Hematopoietic multipotent progenitor cell treated with erythropoietin and hydrocortisone succinate and interleukin-3 and kit ligand, for 4 days (in vitro differentiated cells): ENCODE data around the gene CBX8.

Source experiments
- DNase-seq: peaks from one replicate; pipeline ENCODE4 v3.0.0-alpha.2; 2015

The CBX8 gene

DNA sequence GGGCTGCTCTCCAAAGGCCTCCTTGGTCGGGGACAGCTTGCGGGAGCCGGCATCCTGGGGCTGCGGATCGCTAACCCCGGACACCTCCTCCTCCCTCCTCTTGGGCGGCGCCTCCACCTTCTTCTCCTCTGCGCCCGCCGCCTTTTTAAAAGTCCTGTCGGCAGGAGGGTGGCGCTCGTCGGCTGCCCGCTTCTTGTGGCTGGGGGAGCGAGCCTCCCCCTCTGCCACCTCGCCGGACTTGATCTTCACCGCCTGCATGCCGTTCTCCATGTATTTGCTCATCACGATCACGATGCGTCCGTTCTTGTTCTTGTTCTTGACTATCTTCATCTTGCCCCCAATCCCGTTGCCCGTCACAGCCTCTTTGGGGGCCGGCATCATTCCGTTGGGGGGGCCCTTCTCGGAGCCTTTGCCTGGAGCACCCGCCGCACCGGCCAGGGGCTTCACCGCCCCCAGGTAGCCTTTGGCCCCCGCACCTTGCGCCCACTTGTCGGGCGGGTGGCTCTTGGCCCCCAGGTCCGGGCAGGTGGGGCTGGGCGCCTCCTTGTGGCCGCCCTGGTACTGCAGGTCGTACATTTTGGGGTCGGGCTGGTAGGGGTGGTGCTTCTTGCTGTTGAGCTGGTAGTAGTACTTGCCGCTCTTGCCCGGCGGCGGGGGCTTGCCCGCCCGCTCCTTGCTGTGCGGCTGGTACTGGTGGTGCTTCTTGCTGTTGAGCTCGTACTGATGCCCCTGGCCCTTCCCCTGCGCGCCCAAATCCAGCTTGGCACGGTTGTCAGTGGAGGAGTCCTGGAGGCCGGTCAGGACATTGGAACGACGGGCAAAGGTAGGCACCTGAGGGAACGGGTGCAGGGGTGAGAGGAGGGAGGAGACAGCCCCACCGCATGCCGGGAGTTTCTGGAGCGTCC is 37.9 kb upstream of the CBX8 start:
- no peak for DNase-seq

DNA sequence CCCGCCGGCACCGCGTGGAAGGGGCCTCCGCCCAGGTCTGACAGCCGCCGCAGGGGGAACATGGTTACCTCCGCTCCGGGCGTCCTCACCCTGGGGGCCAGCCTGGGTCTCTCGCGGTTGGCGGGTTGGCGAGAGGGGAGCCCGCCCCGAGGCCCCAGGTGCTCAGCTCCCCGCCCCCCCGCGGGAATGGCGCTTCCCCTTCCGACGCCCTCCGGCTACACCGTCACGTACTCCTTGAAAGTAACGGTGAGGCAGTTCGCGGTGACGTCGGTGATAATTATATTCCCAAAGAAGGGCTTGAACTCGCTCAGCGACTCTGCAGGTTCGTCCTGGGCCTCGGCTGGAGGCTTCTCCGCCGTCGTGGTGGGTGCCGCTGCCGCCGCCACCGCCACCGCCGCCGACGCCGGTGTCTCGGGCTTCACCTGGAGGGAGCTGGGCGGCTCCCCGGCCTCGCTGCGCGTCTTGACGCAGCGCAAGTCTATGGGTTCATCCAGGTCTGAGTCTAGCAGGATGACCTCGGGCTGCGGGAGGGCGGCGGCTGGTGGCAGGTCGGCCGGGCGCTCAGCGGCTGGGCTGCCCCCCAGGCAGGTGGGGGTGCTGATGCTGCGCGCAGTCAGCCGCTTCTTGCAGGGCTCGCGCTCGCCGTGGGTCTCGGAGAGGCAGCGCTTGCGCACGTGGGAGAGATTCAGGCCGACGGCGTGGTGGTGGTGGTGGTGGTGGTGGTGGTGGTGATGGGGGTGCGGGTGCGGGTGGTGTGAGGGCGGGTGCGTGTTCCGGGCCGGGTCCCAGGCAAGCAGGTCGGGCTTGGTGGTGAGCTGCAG is 37.1 kb upstream of the CBX8 start:
- DNase-seq, result no peak

DNA sequence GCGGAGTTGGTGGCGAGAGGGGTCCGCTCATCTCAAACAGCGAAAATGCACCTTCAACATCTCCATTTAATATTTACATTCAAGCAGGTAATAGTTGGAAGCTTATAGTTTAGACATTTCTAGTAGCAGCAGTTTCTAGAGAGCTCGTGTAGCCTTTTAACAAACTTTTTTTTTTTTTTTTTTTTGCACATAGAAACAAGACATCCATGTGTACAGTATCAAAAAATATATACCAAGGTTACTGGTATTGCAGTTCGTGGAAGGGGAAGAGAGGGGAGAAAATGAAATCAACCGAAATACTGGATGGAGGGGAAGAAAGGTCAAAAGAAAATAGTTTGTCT is 36.2 kb upstream of the CBX8 start:
- no peak for DNase-seq

DNA sequence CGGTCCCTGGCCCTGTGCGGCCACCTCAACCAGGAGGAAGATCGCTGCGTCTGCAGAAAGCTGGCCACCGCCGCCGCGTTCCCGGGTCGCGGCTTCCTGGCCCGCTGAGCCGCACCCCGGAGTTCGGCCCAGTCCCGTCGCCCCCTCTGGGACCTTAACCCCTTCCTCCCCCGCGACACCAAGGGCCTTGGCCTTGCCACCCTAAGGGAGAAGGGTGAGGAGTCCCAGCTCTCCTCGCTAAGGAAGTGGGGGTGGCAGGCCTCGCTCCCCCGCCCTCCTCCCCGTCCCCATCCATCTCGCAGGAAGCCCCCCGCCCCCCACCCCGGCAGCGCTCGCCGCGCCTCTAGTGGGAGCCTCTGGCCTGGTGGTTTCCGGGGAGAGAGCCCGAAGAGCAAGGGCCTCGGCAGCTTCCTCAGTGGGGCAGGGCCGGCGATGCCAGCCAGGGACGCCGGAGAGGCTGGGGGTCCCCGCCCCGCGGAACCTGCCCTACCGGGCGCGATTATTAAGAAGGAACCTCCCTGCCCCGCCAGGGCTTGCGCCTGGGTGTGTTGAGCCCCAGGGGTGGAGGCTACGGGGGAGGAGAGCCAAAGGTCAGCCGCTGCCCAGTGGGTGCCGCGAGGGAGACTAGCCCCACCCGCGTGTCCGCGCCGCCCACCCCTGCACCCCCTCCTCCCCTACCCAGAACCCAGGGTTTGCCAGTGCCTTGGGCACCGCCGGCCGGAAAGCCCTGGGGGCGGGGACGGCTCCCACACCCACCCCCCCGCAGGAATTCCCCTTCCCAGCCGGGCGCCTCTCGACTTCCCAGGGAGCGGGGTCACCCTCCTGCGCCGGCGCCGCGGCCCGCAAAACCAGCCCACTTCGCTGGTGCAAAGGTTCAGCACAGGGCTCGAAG is 35.6 kb upstream of the CBX8 start:
- peak; percentile 65 for DNase-seq

DNA sequence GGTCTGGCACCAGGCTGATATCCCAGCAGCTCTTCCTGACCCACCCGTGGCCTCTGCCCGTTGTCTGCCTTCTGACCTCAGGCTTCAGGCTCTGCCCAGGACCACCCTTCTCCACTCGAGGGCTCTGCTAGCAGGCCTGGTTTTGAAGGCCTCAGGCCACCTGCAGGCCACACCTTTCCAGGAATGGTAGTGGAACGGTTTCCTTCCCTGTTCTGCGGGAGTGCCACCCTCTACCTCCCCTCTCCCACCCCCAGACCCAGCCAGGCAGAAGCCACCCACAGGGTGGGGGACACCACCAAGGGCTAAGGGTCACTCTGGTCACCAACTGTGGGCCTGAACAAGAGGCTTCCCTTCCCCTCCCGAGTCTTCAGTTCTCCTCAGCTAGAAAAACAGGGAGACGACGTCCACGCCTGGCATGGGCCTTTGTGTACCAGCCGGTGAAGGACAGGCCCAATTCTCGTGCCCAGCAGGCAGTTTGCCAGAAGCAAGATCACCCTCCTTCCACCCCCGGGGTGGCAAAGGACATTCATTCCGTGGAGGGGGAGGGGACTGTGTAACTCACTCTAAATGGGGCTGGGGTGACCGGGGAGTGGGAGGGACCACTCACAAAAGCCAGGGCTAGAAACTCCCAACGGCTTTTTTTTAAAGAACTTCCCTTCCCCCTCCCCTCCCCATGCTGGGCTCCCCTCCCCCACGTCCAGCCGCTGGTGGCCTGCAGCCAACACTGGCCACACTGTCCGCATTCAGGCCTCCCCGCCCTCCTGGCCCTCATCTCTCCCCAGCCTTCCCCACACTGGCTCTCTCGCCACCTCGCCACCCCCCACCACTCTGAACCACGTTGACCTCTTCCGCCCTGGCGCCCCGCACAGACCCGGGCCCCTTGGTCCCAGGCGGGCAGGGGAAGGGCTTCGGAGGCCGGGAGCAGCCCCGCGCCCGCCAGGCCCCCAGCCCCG is 34.7 kb upstream of the CBX8 start:
- DNase-seq, result no peak

DNA sequence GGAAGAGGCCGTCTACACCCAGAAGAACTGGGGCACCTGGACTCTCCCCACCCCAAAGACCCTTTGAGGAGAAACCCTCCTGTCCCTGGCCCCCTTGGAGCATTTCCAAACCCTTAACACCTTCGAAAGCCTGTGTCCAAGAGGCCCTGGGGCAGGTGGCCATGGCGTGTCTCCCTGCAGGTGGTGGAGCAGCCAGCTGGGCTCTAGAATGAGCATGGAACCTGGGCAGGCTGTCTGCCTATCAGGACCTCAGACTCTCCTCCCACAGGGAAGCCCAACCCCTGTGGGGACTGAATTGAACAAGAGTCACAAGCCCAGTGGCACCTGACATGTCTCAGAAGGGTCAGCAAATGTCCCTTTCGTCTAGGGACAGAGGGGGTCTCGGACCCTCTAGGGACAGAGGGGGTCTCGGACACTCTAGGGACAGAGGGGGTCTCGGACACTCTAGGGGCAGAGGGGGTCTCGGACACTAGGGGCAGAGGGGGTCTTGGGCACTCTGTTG is 33.9 kb upstream of the CBX8 start:
- DNase-seq, result no peak

DNA sequence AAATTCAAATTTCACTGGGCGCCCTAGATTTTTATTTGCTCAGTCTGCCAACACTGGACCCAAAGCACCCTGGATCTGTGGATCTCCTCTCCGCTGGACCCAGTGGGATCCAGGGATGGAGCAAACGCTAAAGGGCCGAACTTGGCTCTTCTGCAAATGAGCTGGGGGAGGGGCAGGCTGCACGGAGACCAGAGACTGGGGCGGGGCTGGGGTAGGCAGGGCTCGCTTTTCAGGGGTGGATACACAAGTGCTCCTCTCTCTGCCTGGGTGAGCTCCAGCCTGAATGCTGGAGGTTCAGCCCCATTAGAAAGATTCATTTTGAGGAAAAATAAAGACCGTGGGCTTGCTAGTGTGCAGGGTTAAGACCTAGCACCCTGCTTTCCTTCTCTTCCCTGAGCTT is 33.4 kb upstream of the CBX8 start:
- DNase-seq, result peak; percentile 56

DNA sequence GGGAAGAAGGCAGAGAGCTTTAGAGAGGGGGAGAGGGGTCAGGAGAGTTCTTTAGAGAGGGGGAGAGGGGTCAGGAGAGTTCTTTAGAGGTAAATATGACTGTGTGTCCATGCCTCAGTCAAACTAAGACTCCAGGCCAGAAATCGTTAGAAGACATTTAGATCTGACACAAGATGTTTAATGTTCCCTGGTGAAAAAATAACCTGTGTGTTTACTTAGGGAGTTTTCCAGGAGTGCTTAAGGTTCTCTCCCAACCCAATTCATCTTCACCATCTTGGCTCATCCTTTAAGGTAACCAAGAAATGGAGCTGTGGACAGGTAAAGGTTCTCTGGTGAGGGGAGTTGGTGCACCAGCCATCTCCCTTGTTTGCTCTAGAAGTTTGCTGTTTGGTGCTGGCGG is 32.6 kb upstream of the CBX8 start:
- no peak for DNase-seq

DNA sequence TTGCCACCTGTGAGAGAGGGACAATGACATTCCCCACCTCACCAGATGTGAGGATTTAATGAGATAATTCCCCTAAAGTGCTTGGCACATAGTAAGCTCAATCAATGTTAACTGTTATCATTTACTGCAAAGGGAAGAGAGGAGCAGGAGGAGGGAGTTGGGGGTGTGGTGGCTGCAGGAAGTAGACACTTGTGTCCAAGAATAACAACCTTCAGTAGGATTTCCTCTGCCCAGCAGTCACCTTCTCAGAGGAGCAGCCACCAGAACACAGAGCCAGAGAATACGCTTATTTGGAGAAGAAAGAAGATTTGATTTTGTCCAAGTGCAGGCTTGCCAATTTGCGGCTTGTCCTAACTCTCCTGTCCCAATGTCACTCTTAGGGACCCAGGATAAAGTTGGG is 32.1 kb upstream of the CBX8 start:
- no peak for DNase-seq

DNA sequence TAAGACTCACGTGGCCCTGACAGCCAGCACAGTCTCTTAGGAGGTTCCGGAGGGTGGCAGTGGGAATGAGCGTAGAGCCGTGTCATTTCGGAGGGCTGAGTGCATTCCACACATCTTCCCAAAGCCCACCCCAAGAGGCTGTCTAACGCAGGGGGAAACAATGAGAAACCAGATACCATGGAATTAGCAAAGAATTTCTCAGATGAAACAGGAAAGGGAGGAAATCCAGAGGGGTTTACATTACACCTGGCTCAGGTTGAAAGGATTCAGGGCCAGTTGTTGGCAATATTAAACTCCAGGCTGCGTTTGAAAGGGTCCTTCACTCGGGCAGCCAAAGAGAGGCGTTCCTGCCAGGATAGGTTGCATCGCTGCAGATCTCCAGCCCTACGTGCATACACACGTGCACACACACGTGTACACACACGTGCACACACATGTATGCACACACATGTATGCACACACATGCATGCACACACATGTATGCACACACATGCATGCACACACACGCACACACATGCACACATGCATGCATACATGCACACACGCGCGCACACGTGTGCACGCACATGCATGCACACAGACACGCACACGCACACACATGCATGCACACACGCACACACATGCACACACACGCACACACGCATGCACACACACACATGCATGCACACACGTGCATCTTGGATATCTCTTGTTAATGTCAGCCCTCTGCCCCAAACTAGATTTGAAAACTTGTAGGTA is 30.1 kb upstream of the CBX8 start:
- DNase-seq, result no peak

DNA sequence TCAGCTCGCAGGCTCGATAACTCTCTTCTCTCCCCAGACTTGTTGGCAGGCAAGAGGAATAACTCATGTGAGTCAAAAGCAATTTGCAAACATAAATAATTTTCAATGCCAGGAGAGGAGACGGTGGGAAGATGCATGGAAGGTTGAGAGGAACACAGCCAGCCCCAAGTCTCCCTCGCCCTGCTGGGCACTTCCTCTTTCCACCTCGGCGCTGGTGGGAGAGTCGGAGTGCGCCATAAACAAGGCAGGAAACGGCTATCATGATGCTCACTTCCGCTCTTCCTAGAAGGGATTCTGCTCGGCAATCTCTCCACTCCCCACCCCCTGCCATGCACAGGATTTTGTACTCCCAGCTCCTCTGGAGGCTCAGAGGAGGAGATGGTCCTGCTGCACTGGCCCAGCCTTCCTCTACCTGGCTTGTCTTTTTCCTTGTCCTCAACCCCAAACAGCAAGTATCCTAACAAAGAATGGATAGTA is 29.4 kb upstream of the CBX8 start:
- DNase-seq, result peak; percentile 88

DNA sequence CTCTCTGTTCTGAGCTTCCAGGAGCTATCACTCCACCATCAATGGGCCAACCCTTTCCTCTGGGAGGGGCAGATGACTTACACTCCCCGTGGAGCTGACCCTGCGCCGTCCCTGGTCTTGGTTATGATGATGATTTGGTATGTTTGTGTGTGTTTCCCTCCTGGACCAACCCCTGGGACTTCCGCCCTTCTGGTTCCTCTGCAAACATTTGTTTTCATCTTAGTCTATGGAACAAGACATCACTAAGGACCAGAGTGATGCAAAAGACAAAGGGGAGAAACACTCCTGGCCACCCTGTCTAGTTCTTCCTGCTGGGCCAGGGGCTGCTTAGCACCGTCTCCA is 28.7 kb upstream of the CBX8 start:
- no peak for DNase-seq

DNA sequence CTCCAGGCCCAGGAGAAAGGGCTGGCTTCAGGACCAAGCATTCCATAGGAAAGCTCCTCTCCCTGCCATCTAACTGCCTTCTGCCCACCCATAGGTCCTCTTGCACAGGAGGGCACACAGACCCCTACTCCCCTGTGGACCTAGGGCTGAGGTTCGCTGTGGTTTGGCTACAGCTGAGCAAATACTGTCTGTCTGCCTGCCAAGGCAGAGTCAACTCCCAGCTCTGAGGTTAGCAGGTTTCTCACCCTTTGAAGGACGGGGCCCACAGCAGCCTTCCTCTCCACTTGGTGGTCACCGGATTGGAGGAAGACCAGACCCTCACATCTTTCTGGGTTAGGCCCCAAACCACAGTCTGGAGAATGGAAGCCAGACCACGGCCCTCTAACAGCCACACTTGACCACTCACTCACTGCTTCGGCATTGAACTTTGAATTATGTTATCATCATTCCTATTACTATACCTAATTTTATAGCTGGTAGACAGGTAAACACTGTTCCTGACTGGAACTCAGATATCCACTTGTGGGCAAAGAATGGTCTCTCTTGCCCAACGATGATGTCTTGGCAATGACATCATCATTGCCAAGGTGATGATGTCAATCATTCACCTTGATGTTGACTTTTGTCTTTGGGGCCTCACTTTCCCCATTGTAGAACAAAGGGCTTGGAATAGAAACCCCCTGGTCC is 28.2 kb upstream of the CBX8 start:
- DNase-seq, result no peak

DNA sequence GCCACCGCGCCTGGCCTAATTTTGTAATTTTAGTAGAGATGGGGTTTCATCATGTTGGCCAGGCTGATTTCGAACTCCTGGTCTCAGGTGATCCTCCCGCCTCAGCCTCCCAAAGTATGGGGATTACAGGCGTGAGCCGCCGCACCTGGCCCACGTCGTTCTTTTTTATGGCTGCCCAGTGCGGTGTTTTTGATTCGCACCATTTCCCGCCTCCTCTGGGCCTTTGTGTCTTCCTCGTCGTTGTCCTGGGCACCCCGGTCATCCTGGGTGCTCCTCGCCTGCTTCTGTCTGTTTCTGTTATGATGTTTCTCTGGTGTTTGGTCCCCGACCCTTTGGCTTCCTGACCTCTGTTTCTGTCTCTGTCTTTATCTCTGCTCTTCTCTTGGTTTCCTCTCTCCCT is 27.4 kb upstream of the CBX8 start:
- no peak for DNase-seq

DNA sequence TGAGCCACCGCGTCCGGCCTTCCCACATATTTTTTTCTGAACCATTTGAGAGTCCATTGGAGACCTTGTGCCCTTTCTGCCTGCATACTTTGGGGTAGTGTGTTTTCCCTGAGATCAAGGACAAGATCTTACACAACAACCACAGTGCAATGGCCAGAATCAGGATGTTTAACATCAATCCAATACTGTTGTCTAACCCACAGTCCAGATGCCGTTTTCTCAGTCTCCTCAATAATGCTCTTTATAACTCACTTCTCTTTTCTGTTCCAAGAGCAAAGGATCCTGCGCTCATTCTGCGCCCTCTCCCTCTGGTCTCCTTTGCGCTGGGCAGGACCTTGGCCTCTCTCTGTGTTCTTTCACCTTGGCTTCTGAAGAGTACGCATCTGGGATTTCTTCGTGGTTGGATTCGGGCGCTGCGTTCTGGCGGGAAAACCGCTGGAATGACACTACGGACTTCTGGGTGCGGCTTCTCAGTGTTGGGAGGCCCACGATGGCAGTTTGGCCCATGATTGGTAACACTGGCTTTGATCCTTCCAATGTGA is 25.8 kb upstream of the CBX8 start:
- DNase-seq, result no peak

DNA sequence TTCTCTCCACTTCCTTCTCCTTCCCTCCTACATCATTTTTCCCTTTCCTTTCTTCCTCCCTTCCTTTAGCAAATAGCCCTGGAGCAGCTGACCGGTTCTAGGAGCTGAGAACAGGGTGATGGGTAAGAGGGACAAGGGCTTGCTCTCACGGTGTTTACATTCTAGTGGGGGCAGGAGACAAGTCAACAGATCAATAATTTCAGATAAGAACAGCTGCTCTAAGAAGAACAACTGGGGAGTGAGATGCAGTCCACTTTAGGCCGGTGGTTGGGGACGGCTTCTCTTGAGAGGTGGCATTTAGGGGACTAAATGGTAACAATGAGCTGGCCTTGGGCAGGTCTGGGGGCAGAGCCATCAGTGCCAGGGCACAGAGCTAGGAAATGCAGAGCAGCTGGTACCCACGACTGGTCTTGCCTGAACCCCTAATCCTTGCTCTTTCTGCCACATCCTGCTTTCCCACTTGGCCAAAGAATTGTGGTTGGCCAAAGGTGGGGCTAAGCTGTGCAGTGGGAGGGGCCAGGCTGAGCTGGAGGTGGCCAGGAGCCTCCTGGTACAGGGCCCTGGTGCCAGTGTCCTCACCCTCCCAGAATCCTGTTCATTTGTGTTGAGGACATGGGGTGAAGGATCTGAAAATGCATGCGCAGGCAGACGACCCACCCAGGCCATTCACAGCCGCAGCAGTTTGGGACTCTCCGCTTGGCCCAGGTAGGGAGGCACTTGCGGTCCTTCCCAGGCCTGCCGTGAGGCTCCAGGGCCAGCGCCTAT is 24.6 kb upstream of the CBX8 start:
- no peak for DNase-seq

DNA sequence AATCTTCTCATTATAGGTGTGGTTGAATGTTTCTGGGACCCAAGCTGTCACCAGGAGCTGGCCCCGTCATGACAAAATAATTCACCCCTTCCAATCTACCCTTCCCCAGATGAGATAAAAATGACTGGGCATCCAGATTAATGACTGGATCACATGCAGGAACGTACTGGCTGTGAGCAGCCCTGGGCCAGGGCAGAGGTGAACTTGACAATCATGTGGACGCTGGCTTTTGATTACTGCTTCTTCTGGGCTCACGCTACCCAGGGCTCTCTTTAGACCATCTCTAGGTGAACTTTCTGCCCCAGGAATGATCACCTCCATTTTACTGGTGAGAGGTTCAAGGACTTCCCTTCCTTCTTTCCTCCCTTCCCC is 24.1 kb upstream of the CBX8 start:
- DNase-seq, result no peak

DNA sequence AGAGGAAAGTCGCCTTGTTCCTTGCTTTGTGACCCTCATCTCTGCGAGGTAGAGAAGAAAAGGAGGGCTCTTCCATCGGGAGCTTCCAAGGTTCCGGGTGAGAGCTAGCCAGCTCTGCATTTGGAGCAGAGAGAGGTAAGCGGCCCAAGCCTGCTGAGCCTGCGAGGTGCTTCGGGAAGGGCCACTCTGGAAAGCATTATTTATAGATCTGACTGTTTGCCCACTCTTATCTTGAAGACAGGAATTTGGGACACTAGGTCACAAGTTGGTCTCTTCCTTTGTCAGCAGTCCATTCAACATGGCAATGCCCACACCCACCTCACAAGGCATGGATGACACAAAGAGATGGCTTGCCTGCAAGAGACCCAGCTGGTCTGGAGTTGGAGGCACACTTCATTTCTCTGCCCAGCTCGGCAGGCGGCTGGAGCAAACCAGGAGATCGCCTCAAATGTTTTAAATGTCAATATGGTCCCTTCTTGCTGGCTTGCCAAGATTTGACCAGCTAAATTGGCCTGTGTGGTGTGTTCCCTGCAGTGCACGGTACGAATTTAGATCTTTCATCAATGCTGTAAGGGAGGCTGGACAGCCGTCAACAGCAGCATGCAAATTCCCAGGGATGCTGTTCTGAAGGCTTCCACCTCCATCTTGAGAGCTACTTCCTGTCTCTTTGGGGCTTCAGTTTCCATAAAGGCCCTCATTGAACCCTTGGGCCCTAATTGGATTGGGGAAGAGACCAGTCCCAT is 22.8 kb upstream of the CBX8 start:
- no peak for DNase-seq

DNA sequence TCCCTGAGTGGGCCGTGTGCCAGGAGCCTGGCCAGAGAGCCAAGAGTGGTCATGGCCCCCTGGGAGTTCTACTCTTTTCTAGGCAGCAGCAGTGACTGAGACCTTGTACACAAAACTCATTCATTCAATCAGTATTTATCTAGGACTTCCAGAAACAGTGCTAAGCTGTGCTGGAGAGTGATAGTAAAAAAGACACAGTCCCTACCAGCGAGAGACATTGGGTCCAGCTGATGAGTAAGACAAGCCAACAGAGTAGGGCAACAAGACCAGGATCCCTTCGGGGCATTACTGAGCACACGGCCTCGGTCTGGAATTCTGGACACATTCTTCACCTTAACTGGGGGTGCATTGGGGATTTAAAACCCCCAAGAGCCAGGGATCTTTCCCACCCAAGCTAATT is 22.2 kb upstream of the CBX8 start:
- peak; percentile 60 for DNase-seq
